Measurements from ENCODE around the gene CNTNAP2. TPM values are rescaled to one million over a fixed set of nuclear protein-coding genes. Genes with fewer than 3 reads are reported as not detected.

CNTNAP2 gene
- total RNA-seq, 1 experiment from 2014 or later = 0.03 TPM

- ATAC-seq (no peak), DNase-seq (ENCODE audit: low read depth, low spot score) (peak; percentile 25)
- POLR2A ChIA-PET = no interaction called here
- CTCF ChIA-PET = no interaction called here
- H3K36me3 ChIP-seq (ENCODE audit: control insufficient read depth, insufficient read depth, low read length) = no peaks in the 10 kb centered on the region
- H3K4me1 ChIP-seq (ENCODE audit: control insufficient read depth, insufficient read depth, low read length) = no peaks in the 10 kb centered on the region
- BruUV-seq (replicated peaks) = no TSS peak
- intact Hi-C loops (cut with micrococcal nuclease; ENCODE audit: unreplicated experiment) = no loop called here
- no peaks in the 10 kb centered on the region for H3K9me3 ChIP-seq (ENCODE audit: control insufficient read depth, insufficient read depth, low read depth, low read length)
- H3K27ac ChIP-seq (ENCODE audit: low read length) = no peak overlapping the region
- H3K27me3 ChIP-seq (ENCODE audit: control insufficient read depth, insufficient read depth, low read length) = no peaks in the 10 kb centered on the region
- TF ChIP-seq POLR2AphosphoS5 (IDR thresholded peaks at IDR 0.05; ENCODE audit: low read depth, low read length) (no peak), REST (IDR thresholded peaks at IDR 0.05; ENCODE audit: insufficient read depth in 1 of 2, low read depth in 2 of 2, low read length in 1 of 2) (no peak), CTCF (IDR thresholded peaks at IDR 0.05) (no peak), SIN3A (IDR thresholded peaks at IDR 0.05; ENCODE audit: borderline replicate concordance, insufficient read depth, low read depth, low read length) (no peak)
- no peak overlapping the region for H3K4me3 ChIP-seq (ENCODE audit: low read depth in 2 of 2, low read length in 2 of 2)
- in situ Hi-C loops (cut with HindIII; ENCODE audit: low pct_unique_long_range_greater_than_20kb, low sequenced_read_pairs) = no loop called here
Measured at GRCh38 chr7:147569116-147569913, 1452.7 kb downstream of the CNTNAP2 start.

- Histone ChIP-seq H3K4me3 (ENCODE audit: low read depth in 2 of 2, low read length in 2 of 2) (no peak overlapping the region), H3K27me3 (ENCODE audit: control insufficient read depth, insufficient read depth, low read length) (no peaks in the 10 kb centered on the region), H3K27ac (ENCODE audit: low read length) (no peak overlapping the region), H3K4me1 (ENCODE audit: control insufficient read depth, insufficient read depth, low read length) (no peaks in the 10 kb centered on the region), H3K9me3 (ENCODE audit: control insufficient read depth, insufficient read depth, low read depth, low read length) (no peaks in the 10 kb centered on the region), H3K36me3 (ENCODE audit: control insufficient read depth, insufficient read depth, low read length) (no peaks in the 10 kb centered on the region)
- TF ChIP-seq SIN3A (IDR thresholded peaks at IDR 0.05; ENCODE audit: borderline replicate concordance, insufficient read depth, low read depth, low read length) (no peak), TCF7L2 (IDR thresholded peaks at IDR 0.05; ENCODE audit: low read depth, low read length) (no peak), POLR2AphosphoS5 (IDR thresholded peaks at IDR 0.05; ENCODE audit: low read depth, low read length) (no peak), CTCF (IDR thresholded peaks at IDR 0.05) (no peak), REST (IDR thresholded peaks at IDR 0.05; ENCODE audit: insufficient read depth in 1 of 2, low read depth in 2 of 2, low read length in 1 of 2) (no peak)
- DNase-seq (ENCODE audit: low read depth, low spot score) (peak; percentile 8), ATAC-seq (no peak)
- intact Hi-C loops (cut with micrococcal nuclease; ENCODE audit: unreplicated experiment) = no loop called here
- POLR2A ChIA-PET = no interaction called here
- CTCF ChIA-PET = no interaction called here
- in situ Hi-C loops (cut with HindIII; ENCODE audit: low pct_unique_long_range_greater_than_20kb, low sequenced_read_pairs) = no loop called here
- BruUV-seq (replicated peaks) = no TSS peak
Measured at GRCh38 chr7:147570390-147570789, 1453.8 kb downstream of the CNTNAP2 start.
